ENCODE data around the gene PRND. TPM values are rescaled to one million over a fixed set of nuclear protein-coding genes. Genes with fewer than 3 reads are reported as not detected.

PRND gene
- polyA plus RNA-seq, 2 of the 4 experiments (the other 2 are of a cell fraction), result not detected

DNA sequence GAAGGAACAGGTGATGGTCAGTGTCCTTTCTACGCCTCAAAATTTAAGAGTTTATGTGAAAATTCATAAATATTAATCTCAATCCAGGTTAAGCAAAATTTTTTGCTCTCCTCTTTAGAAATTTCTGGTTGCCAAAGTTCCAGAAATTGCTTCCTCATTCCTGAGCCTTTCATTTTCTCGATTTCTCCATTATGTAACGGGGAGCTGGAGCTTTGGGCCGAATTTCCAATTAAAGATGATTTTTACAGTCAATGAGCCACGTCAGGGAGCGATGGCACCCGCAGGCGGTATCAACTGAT lies 35.8 kb upstream of the PRND start:
- H3K27ac ChIP-seq, result peak overlapping the region; percentile 96 to 98
- no peak for FAIRE-seq
- TF ChIP-seq RFX5 (IDR thresholded peaks at IDR 0.05), result no peak
- TF ChIP-seq CEBPB (IDR thresholded peaks at IDR 0.05), result peak in 1 of 2 experiments; percentile 37; a peak in 1 of 4 replicates
- no peak for TF ChIP-seq ESRRA (IDR thresholded peaks at IDR 0.05; ENCODE audit: borderline replicate concordance, low read length)
- TF ChIP-seq SMC3 (IDR thresholded peaks at IDR 0.05), result no peak
- no peak for TF ChIP-seq NR3C1 (IDR thresholded peaks at IDR 0.05)
- no peak for TF ChIP-seq MAX (IDR thresholded peaks at IDR 0.05)
- TF ChIP-seq POLR2A (IDR thresholded peaks at IDR 0.05; ENCODE audit: low read length), result no peak
- TF ChIP-seq NFE2L2 (conservative IDR thresholded peaks at IDR 0.05; ENCODE audit: low read length), result no peak
- TF ChIP-seq KDM5A (IDR thresholded peaks at IDR 0.05), result no peak
- no peak; a peak in 1 of 5 replicates for TF ChIP-seq JUN (IDR thresholded peaks at IDR 0.05)
- peak; percentile 97 for TF ChIP-seq ZSCAN20 (CRISPR knock-in tag; IDR thresholded peaks at IDR 0.05)
- no peak for TF ChIP-seq RNF2 (IDR thresholded peaks at IDR 0.05; ENCODE audit: borderline replicate concordance, low read depth)
- TF ChIP-seq, protein P1, sequence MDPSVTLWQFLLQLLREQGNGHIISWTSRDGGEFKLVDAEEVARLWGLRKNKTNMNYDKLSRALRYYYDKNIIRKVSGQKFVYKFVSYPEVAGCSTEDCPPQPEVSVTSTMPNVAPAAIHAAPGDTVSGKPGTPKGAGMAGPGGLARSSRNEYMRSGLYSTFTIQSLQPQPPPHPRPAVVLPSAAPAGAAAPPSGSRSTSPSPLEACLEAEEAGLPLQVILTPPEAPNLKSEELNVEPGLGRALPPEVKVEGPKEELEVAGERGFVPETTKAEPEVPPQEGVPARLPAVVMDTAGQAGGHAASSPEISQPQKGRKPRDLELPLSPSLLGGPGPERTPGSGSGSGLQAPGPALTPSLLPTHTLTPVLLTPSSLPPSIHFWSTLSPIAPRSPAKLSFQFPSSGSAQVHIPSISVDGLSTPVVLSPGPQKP (IDR thresholded peaks at IDR 0.05; ENCODE audit: low read depth, low read length), result no peak
- TF ChIP-seq JUNB (IDR thresholded peaks at IDR 0.05), result peak; percentile 37; the same call in 1 of the 2 replicates
- no peak for TF ChIP-seq ATOH8 (CRISPR knock-in tag; IDR thresholded peaks at IDR 0.05; ENCODE audit: low read depth)
- TF ChIP-seq SREBF2 (IDR thresholded peaks at IDR 0.05), result no peak
- no peak for TF ChIP-seq HOXA7 (CRISPR knock-in tag; IDR thresholded peaks at IDR 0.05)
- no peak for TF ChIP-seq CHD2 (IDR thresholded peaks at IDR 0.05; ENCODE audit: low read length, partially characterized antibody)
- TF ChIP-seq CBX2 (IDR thresholded peaks at IDR 0.05; ENCODE audit: borderline replicate concordance, low read depth), result no peak
- no peak for TF ChIP-seq PHF8 (IDR thresholded peaks at IDR 0.05; ENCODE audit: borderline replicate concordance, low read depth)
- no peak for TF ChIP-seq E2F6 (IDR thresholded peaks at IDR 0.05; ENCODE audit: borderline replicate concordance, low read depth)
- no peak for TF ChIP-seq EHF (CRISPR knock-in tag; IDR thresholded peaks at IDR 0.05)
- 0 out of 2 replicates have a peak, but pooled peaks have one; percentile 10 for TF ChIP-seq GATA3 (IDR thresholded peaks at IDR 0.05; ENCODE audit: borderline replicate concordance)
- ATAC-seq, result no peak
- peak overlapping the region; percentile 73 for H3K4me2 ChIP-seq
- DNase-seq (ENCODE audit: low read depth in 1 of 2, low spot score in 1 of 2), result no peak
- H3K4me1 ChIP-seq, result peaks cover 37% of the 10 kb centered on the region
- peak overlapping the region; percentile 91 for H3K4me3 ChIP-seq
- ChIA-PET POLR2A (no interaction called here), CTCF (interaction anchor here (1.4 to 2.6 kb wide), 3 partner anchors 11 to 77 kb away, joined by 4 to 9 read pairs (median 4); no protein-coding TSS in a partner anchor)
- WGBS (ENCODE audit: missing lambda C conversion rate), result 3% methylated on average over 8 of the region's 8 CpGs
- no peaks in the 10 kb centered on the region for H3K9me3 ChIP-seq

- CTCF ChIA-PET, result interaction anchor here (0.9 kb wide), 1 partner anchor 80 kb away, joined by 3 read pairs; no protein-coding TSS in a partner anchor
- no peak overlapping the region for H3K27ac ChIP-seq
- POLR2A ChIA-PET, result no interaction called here
These were observed 33.4 kb upstream of the PRND start for GRCh38 chr20:4688305-4688704.

More at GRCh38 chr20:4688305-4688704, 33.4 kb upstream of the PRND start:
- no peak for DNase-seq (ENCODE audit: low read depth in 1 of 2, low spot score in 1 of 2)
- no peak overlapping the region for H3K4me3 ChIP-seq
- peaks cover 49% of the 10 kb centered on the region for H3K4me1 ChIP-seq
- FAIRE-seq, result no peak
- no peaks in the 10 kb centered on the region for H3K9me3 ChIP-seq
- H3K4me2 ChIP-seq, result peak overlapping the region; percentile 73
- no peak for TF ChIP-seq RARB (CRISPR knock-in tag; IDR thresholded peaks at IDR 0.05)
- no peak for TF ChIP-seq JUN (IDR thresholded peaks at IDR 0.05)
- no peak for TF ChIP-seq CHD4 (IDR thresholded peaks at IDR 0.05; ENCODE audit: borderline replicate concordance)
- TF ChIP-seq HEYL (CRISPR knock-in tag; IDR thresholded peaks at IDR 0.05), result no peak
- no peak for TF ChIP-seq MAFK (IDR thresholded peaks at IDR 0.05; ENCODE audit: partially characterized antibody)
- TF ChIP-seq GATA3 (IDR thresholded peaks at IDR 0.05; ENCODE audit: borderline replicate concordance), result no peak
- TF ChIP-seq, protein P2, sequence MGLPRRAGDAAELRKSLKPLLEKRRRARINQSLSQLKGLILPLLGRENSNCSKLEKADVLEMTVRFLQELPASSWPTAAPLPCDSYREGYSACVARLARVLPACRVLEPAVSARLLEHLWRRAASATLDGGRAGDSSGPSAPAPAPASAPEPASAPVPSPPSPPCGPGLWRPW (IDR thresholded peaks at IDR 0.05), result no peak
- TF ChIP-seq JUNB (IDR thresholded peaks at IDR 0.05), result no peak
- TF ChIP-seq FOXS1 (CRISPR knock-in tag; IDR thresholded peaks at IDR 0.05), result no peak
- no peak for TF ChIP-seq NFE2L2 (conservative IDR thresholded peaks at IDR 0.05; ENCODE audit: low read length)
- no peak for ATAC-seq
- 82% methylated on average over 2 of the region's 2 CpGs for WGBS (ENCODE audit: missing lambda C conversion rate)

Data from A549 (cell line).